K562 (cell line): ENCODE results near the gene LRP1-AS.

Source experiments
- CTCF ChIP-seq, 3 experiments: IDR thresholded peaks in 2 of 3; conservative IDR thresholded peaks in 1 of 3; 2 replicates each; pipeline ENCODE4 v1.5.1; 2011 to 2012; ENCODE audit warnings: low read length in 3 of 3, mild to moderate bottlenecking in 3 of 3, control low read depth in 2 of 3, improper control_type of control experiment in 1 of 3, inconsistent platforms in 1 of 3, low read depth in 1 of 3, mixed read lengths in 1 of 3, moderate library complexity in 1 of 3; ENCODE audit not compliant: insufficient read depth in 2 of 3
- DPF2 ChIP-seq: fragments of 450-650 bp; IDR thresholded peaks from 2 replicates; pipeline ENCODE4 v1.6.1; 2016
- EP300 ChIP-seq: IDR thresholded peaks from 2 replicates; pipeline ENCODE4 v1.6.1; 2012; ENCODE audit warnings: low read length, improper control_type of control experiment
- EZH2 ChIP-seq: IDR thresholded peaks from 2 replicates; pipeline ENCODE4 v1.6.1; 2012; ENCODE audit warnings: low read depth, mild to moderate bottlenecking, inconsistent platforms, low read length, borderline replicate concordance
- FOSL1 ChIP-seq: fragments of 200-800 bp; sonication (Bioruptor generic); conservative IDR thresholded peaks from 2 replicates; pipeline ENCODE4 v1.6.1; 2016; ENCODE audit warnings: missing genetic modification characterization, missing compliant biosample characterization
- JUN ChIP-seq, 2 experiments: sonication (generic) in 1 of 2; formaldehyde crosslinking in 1 of 2; IDR thresholded peaks; 2 replicates each; pipeline versions ENCODE4 v1.6.1 to v1.8.0; 2012 to 2022; ENCODE audit warnings: borderline replicate concordance in 2 of 2, mild to moderate bottlenecking in 2 of 2, improper control_type of control experiment in 1 of 2, low read depth in 1 of 2, low read length in 1 of 2, missing genetic modification reagents in 1 of 2
- POLR2B ChIP-seq: fragments of 450-650 bp; IDR thresholded peaks from 2 replicates; pipeline ENCODE4 v1.6.1; 2018; ENCODE audit warnings: low read depth; ENCODE audit not compliant: partially characterized antibody
- RBFOX2 ChIP-seq: fragments of 200-400 bp; formaldehyde crosslinking; IDR thresholded peaks from 2 replicates; pipeline ENCODE4 v1.6.1; 2017; ENCODE audit warnings: low read depth, mild to moderate bottlenecking, low read length, moderate library complexity
- RBM39 ChIP-seq: fragments of 200-400 bp; formaldehyde crosslinking; optimal IDR thresholded peaks from 2 replicates; pipeline ENCODE3; 2018; ENCODE audit warnings: low read depth, low read length
- SRSF9 ChIP-seq: fragments of 200-400 bp; formaldehyde crosslinking; IDR thresholded peaks from 2 replicates; pipeline ENCODE4 v1.6.1; 2017; ENCODE audit warnings: low read depth, low read length, borderline replicate concordance
- ZNF197 ChIP-seq: fragments of 200-800 bp; sonication (Bioruptor generic); IDR thresholded peaks from 2 replicates; pipeline ENCODE4 v1.6.1; 2016; ENCODE audit warnings: low read depth, missing genetic modification characterization, missing compliant biosample characterization
- ZNF354B ChIP-seq: fragments of 250-450 bp; sonication (Bioruptor Pico); IDR thresholded peaks from 2 replicates; pipeline ENCODE4 v1.4.0; 2020
- ZNF431 ChIP-seq: sonication (generic); formaldehyde crosslinking; IDR thresholded peaks from 2 replicates; pipeline ENCODE4 v1.8.0; 2022; ENCODE audit warnings: mild to moderate bottlenecking, missing genetic modification reagents
- ZNF639 ChIP-seq, 2 experiments: fragments of 200-800 bp in 1 of 2; sonication (Bioruptor generic) in 1 of 2; sonication (generic) in 1 of 2; formaldehyde crosslinking in 1 of 2; IDR thresholded peaks in 1 of 2; conservative IDR thresholded peaks in 1 of 2; 2 replicates each; pipeline versions ENCODE4 v1.5.0 to v1.6.1; 2016 to 2020; ENCODE audit warnings: missing compliant biosample characterization in 1 of 2, missing genetic modification characterization in 1 of 2, missing genetic modification reagents in 1 of 2

DNA sequence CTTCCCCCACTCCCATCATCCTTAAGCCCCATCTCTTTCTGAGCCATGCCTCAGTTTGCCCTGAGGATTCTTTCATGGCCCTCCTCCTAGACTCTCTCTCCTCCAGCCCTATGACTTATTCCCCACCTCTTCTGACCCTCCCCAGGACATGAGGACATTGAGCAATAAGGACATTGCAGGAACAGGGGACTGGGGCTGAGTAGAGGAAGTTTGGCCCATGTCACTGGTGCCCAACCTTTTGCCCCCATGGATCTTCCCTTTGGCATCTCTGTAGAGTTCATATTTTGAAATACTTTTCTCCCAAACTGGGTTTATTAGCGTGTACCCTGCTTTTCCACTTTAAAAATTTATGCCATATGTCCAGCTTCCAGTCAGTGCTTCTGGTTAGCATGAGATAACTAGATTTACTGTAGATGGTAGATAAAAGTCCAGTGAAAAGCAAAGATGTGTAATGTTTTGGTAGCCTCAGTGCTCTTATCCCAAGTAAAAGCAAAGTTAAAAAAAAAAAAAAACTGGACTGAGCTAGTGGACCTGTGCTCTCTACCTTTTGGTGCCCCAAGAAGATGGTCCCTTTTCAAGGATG is 6.1 kb upstream of the LRP1-AS start:
- TF ChIP-seq CTCF (IDR thresholded peaks at IDR 0.05 in 2 of 3, conservative IDR thresholded peaks at IDR 0.05 in 1 of 3; ENCODE audit: insufficient read depth in 2 of 3, low read depth in 1 of 3, low read length in 3 of 3) (no peak), JUN (IDR thresholded peaks at IDR 0.05; ENCODE audit: borderline replicate concordance, low read depth, low read length) (no peak), JUN (CRISPR knock-in tag; IDR thresholded peaks at IDR 0.05; ENCODE audit: borderline replicate concordance) (no peak), FOSL1 (tag) (no peak), ZNF354B (CRISPR knock-in tag) (no peak), ZNF639 (CRISPR knock-in tag; conservative IDR thresholded peaks at IDR 0.05 in 1 of 2, IDR thresholded peaks at IDR 0.05 in 1 of 2) (no peak), POLR2B (no peak), EZH2 (no peak), SRSF9 (no peak), ZNF431 (CRISPR knock-in tag) (no peak), RBFOX2 (no peak), EP300 (no peak), DPF2 (no peak), ZNF197 (no peak), RBM39 (no peak)
